ENCODE results near the gene PTPRA.
"Not testable (repeated sequence)": the region's sequence is repeated elsewhere in the genome, so short reads cannot be mapped to it uniquely, and the experiment has no call there.

DNA sequence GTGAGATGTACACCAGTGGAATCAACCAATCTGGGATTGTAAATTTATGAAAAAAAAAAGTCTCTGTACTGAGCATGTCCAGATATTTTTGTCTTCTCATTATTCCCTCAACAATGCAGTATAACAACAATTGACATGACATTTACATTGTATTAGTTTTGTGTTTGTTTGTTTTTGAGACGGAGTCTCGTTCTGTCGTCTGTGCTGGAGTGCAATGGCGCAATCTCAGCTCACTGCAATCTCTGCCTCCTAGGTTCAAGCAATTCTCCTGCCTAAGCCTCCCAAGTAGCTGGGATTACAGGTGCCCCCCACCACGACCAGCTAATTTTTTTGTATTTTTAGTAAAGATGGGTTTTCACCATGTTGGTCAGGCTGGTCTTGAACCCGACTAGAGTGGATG is 202.0 kb downstream of the PTPRA start:
- TF ChIP-seq, protein P1, sequence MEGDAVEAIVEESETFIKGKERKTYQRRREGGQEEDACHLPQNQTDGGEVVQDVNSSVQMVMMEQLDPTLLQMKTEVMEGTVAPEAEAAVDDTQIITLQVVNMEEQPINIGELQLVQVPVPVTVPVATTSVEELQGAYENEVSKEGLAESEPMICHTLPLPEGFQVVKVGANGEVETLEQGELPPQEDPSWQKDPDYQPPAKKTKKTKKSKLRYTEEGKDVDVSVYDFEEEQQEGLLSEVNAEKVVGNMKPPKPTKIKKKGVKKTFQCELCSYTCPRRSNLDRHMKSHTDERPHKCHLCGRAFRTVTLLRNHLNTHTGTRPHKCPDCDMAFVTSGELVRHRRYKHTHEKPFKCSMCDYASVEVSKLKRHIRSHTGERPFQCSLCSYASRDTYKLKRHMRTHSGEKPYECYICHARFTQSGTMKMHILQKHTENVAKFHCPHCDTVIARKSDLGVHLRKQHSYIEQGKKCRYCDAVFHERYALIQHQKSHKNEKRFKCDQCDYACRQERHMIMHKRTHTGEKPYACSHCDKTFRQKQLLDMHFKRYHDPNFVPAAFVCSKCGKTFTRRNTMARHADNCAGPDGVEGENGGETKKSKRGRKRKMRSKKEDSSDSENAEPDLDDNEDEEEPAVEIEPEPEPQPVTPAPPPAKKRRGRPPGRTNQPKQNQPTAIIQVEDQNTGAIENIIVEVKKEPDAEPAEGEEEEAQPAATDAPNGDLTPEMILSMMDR (conservative IDR thresholded peaks at IDR 0.05; ENCODE audit: low read depth, low read length), result not testable (repeated sequence)
- TF ChIP-seq MXI1 (IDR thresholded peaks at IDR 0.05; ENCODE audit: borderline replicate concordance, low read depth, low read length), result not testable (repeated sequence)

All from IMR-90 (cell line).